Measurements from ENCODE around the gene FAAP20. TPM values are rescaled to one million over a fixed set of nuclear protein-coding genes. Genes with fewer than 3 reads are reported as not detected.

The FAAP20 gene
- total RNA-seq, 1 experiment from 2014 or later: 114 TPM

- POLR2A ChIA-PET (ENCODE audit: unreplicated experiment): no interaction called here
- DNase-seq (no peak), ATAC-seq (no peak)
- Histone ChIP-seq H3K9me3 (ENCODE audit: low read length) (no peaks in the 10 kb centered on the region), H4K20me1 (ENCODE audit: low read length) (peaks cover 83% of the 10 kb centered on the region), H3K36me3 (ENCODE audit: low read depth, low read length) (no peaks in the 10 kb centered on the region), H3K9me2 (replicated peaks; ENCODE audit: low read length) (no peaks in the 10 kb centered on the region), H3K27me3 (ENCODE audit: low read length) (no peaks in the 10 kb centered on the region), H3K27ac (ENCODE audit: low read length) (no peak overlapping the region), H3K9ac (ENCODE audit: low read length) (no peak overlapping the region), H2AFZ (ENCODE audit: low read length) (no peak overlapping the region), H3K4me2 (ENCODE audit: low read length) (no peak overlapping the region), H3F3A (ENCODE audit: low read length, unreplicated experiment) (no peaks in the 10 kb centered on the region), H3K4me1 (ENCODE audit: insufficient read depth, low read length) (peaks cover 5% of the 10 kb centered on the region; the same call in 1 of the 2 replicates), H3K79me2 (ENCODE audit: low read length) (peaks cover 100% of the 10 kb centered on the region), H3K4me3 (ENCODE audit: low read length) (no peak overlapping the region)
- intact Hi-C loops (cut with micrococcal nuclease): no loop called here
- TF ChIP-seq EZH2 (IDR thresholded peaks at IDR 0.05; ENCODE audit: low read length, unreplicated experiment): no peak
- TF ChIP-seq, protein P1, sequence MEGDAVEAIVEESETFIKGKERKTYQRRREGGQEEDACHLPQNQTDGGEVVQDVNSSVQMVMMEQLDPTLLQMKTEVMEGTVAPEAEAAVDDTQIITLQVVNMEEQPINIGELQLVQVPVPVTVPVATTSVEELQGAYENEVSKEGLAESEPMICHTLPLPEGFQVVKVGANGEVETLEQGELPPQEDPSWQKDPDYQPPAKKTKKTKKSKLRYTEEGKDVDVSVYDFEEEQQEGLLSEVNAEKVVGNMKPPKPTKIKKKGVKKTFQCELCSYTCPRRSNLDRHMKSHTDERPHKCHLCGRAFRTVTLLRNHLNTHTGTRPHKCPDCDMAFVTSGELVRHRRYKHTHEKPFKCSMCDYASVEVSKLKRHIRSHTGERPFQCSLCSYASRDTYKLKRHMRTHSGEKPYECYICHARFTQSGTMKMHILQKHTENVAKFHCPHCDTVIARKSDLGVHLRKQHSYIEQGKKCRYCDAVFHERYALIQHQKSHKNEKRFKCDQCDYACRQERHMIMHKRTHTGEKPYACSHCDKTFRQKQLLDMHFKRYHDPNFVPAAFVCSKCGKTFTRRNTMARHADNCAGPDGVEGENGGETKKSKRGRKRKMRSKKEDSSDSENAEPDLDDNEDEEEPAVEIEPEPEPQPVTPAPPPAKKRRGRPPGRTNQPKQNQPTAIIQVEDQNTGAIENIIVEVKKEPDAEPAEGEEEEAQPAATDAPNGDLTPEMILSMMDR (conservative IDR thresholded peaks at IDR 0.05; ENCODE audit: low read depth, low read length): no peak
- TF ChIP-seq EZH2phosphoT487 (IDR thresholded peaks at IDR 0.05; ENCODE audit: borderline replicate concordance, low read length): no peak
- CTCF ChIA-PET: no interaction called here
- BruUV-seq (replicated peaks): no TSS peak
These were observed 44.4 kb upstream of the FAAP20 start for GRCh38 chr1:2239013-2239370.

GRCh38 chr1:2238361-2239012 lies 43.9 kb upstream of the FAAP20 start:
- peaks cover 8% of the 10 kb centered on the region; the same call in 1 of the 2 replicates for H3K4me1 ChIP-seq (ENCODE audit: insufficient read depth, low read length)

GRCh38 chr1:2237773-2238172 lies 43.2 kb upstream of the FAAP20 start:
- peaks cover 15% of the 10 kb centered on the region for H3K4me1 ChIP-seq (ENCODE audit: insufficient read depth, low read length)
- BruUV-seq (replicated peaks): no TSS peak
- H3K27ac ChIP-seq (ENCODE audit: low read length): no peak overlapping the region

More at GRCh38 chr1:2238361-2239012, 43.9 kb upstream of the FAAP20 start:
- POLR2A ChIA-PET (ENCODE audit: unreplicated experiment): no interaction called here
- Histone ChIP-seq H3K9ac (ENCODE audit: low read length) (no peak overlapping the region), H3K4me3 (ENCODE audit: low read length) (no peak overlapping the region), H3K27me3 (ENCODE audit: low read length) (no peaks in the 10 kb centered on the region), H3K27ac (ENCODE audit: low read length) (no peak overlapping the region), H3F3A (ENCODE audit: low read length, unreplicated experiment) (no peaks in the 10 kb centered on the region), H3K9me2 (replicated peaks; ENCODE audit: low read length) (no peaks in the 10 kb centered on the region), H3K9me3 (ENCODE audit: low read length) (no peaks in the 10 kb centered on the region), H3K79me2 (ENCODE audit: low read length) (peaks cover 100% of the 10 kb centered on the region), H4K20me1 (ENCODE audit: low read length) (peaks cover 87% of the 10 kb centered on the region), H3K4me2 (ENCODE audit: low read length) (no peak overlapping the region), H3K36me3 (ENCODE audit: low read depth, low read length) (no peaks in the 10 kb centered on the region), H2AFZ (ENCODE audit: low read length) (no peak overlapping the region)
- no peak for ATAC-seq
- intact Hi-C loops (cut with micrococcal nuclease): no loop called here
- TF ChIP-seq, protein P1 (conservative IDR thresholded peaks at IDR 0.05; ENCODE audit: low read depth, low read length): no peak
- TF ChIP-seq EZH2 (IDR thresholded peaks at IDR 0.05; ENCODE audit: low read length, unreplicated experiment) (no peak), EZH2phosphoT487 (IDR thresholded peaks at IDR 0.05; ENCODE audit: borderline replicate concordance, low read length) (no peak)
- no peak for DNase-seq
- BruUV-seq (replicated peaks): no TSS peak
- CTCF ChIA-PET: no interaction called here

More at GRCh38 chr1:2237773-2238172, 43.2 kb upstream of the FAAP20 start:
- H3K79me2 ChIP-seq (ENCODE audit: low read length): peaks cover 100% of the 10 kb centered on the region
- ATAC-seq (peak; percentile 19; the same call in 1 of the 2 replicates), DNase-seq (no peak)
- H3K4me3 ChIP-seq (ENCODE audit: low read length): no peak overlapping the region
- H3K4me2 ChIP-seq (ENCODE audit: low read length): no peak overlapping the region
- ChIA-PET POLR2A (ENCODE audit: unreplicated experiment) (no interaction called here), CTCF (no interaction called here)
- intact Hi-C loops (cut with micrococcal nuclease): no loop called here
- H3K27me3 ChIP-seq (ENCODE audit: low read length): no peaks in the 10 kb centered on the region
- H3K9me2 ChIP-seq (replicated peaks; ENCODE audit: low read length): no peaks in the 10 kb centered on the region
- H3K9me3 ChIP-seq (ENCODE audit: low read length): no peaks in the 10 kb centered on the region
- no peak overlapping the region for H2AFZ ChIP-seq (ENCODE audit: low read length)
- no peaks in the 10 kb centered on the region for H3K36me3 ChIP-seq (ENCODE audit: low read depth, low read length)
- peaks cover 87% of the 10 kb centered on the region for H4K20me1 ChIP-seq (ENCODE audit: low read length)
- no peaks in the 10 kb centered on the region for H3F3A ChIP-seq (ENCODE audit: low read length, unreplicated experiment)
- no peak overlapping the region for H3K9ac ChIP-seq (ENCODE audit: low read length)
- TF ChIP-seq EZH2 (IDR thresholded peaks at IDR 0.05; ENCODE audit: low read length, unreplicated experiment) (no peak), EZH2phosphoT487 (IDR thresholded peaks at IDR 0.05; ENCODE audit: borderline replicate concordance, low read length) (no peak)
- TF ChIP-seq, protein P1 (conservative IDR thresholded peaks at IDR 0.05; ENCODE audit: low read depth, low read length): peak; percentile 54

Measured in PC-3 (cell line).